Activated gamma-delta T cell treated with anti-CD3 and anti-CD28 coated beads, Interleukin-2, amount 50 U/mL, for 16 hours (primary cell): ENCODE data around the gene ACACB.

Experiments used
- DNase-seq: peaks from one replicate; pipeline ENCODE4 v3.0.0-alpha.2; 2020; ENCODE audit warnings: low read depth

Gene ACACB

GRCh38 chr12:109214131-109214530 lies 97.7 kb downstream of the ACACB start:
- DNase-seq: no peak

- DNase-seq: no peak
Measured at GRCh38 chr12:109218996-109219395, 102.6 kb downstream of the ACACB start.

- DNase-seq: no peak
Measured at GRCh38 chr12:109219938-109220337, 103.6 kb downstream of the ACACB start.

GRCh38 chr12:109221277-109221931 lies 105.0 kb downstream of the ACACB start:
- DNase-seq: no peak

- no peak for DNase-seq
Measured at GRCh38 chr12:109222062-109222461, 105.7 kb downstream of the ACACB start.

- no peak for DNase-seq
Measured at GRCh38 chr12:109222496-109222895, 106.1 kb downstream of the ACACB start.

- no peak for DNase-seq
Measured at GRCh38 chr12:109223211-109223610, 106.8 kb downstream of the ACACB start.

GRCh38 chr12:109223868-109224267 lies 107.5 kb downstream of the ACACB start:
- no peak for DNase-seq

GRCh38 chr12:109228664-109229063 lies 112.3 kb downstream of the ACACB start:
- no peak for DNase-seq

GRCh38 chr12:109230193-109230592 lies 113.8 kb downstream of the ACACB start:
- DNase-seq: no peak

- no peak for DNase-seq
Measured at GRCh38 chr12:109232731-109233130, 116.3 kb downstream of the ACACB start.

GRCh38 chr12:109234012-109234411 lies 117.6 kb downstream of the ACACB start:
- no peak for DNase-seq

- DNase-seq: no peak
Measured at GRCh38 chr12:109236257-109236656, 119.9 kb downstream of the ACACB start.

GRCh38 chr12:109239179-109239578 lies 122.8 kb downstream of the ACACB start:
- DNase-seq: no peak

GRCh38 chr12:109239691-109240090 lies 123.3 kb downstream of the ACACB start:
- no peak for DNase-seq

- no peak for DNase-seq
Measured at GRCh38 chr12:109240365-109240764, 124.0 kb downstream of the ACACB start.

- DNase-seq: no peak
Measured at GRCh38 chr12:109241936-109242335, 125.5 kb downstream of the ACACB start.

GRCh38 chr12:109244073-109244472 lies 127.7 kb downstream of the ACACB start:
- DNase-seq: no peak

- no peak for DNase-seq
Measured at GRCh38 chr12:109246221-109246620, 129.8 kb downstream of the ACACB start.

- no peak for DNase-seq
Measured at GRCh38 chr12:109247831-109248654, 131.7 kb downstream of the ACACB start.

GRCh38 chr12:109250523-109250922 lies 134.1 kb downstream of the ACACB start:
- DNase-seq: no peak

GRCh38 chr12:109252799-109253198 lies 136.4 kb downstream of the ACACB start:
- DNase-seq: no peak

- no peak for DNase-seq
Measured at GRCh38 chr12:109253913-109254544, 137.6 kb downstream of the ACACB start.
